GM19099 (cell line): ENCODE measurements around the gene ZNF771.
A peak's percentile ranks its signal among the peaks of the same experiment; 100 is the strongest.

ENCODE experiments used
- POLR2A ChIP-seq: IDR thresholded peaks from 3 replicates; pipeline ENCODE4 v1.6.1; 2011; ENCODE audit warnings: low read depth; ENCODE audit not compliant: insufficient read length; ENCODE audit errors: extremely low read depth

The ZNF771 gene

GRCh38 chr16:30430428-30430970 is 23.1 kb downstream of the ZNF771 start:
- no peak for TF ChIP-seq POLR2A

GRCh38 chr16:30434852-30435251 is 27.4 kb downstream of the ZNF771 start:
- TF ChIP-seq POLR2A, result no peak

GRCh38 chr16:30437511-30438046 is 30.2 kb downstream of the ZNF771 start:
- TF ChIP-seq POLR2A, result no peak

- no peak for TF ChIP-seq POLR2A
These were observed 31.4 kb downstream of the ZNF771 start for GRCh38 chr16:30438835-30439234.

GRCh38 chr16:30439720-30440348 is 32.4 kb downstream of the ZNF771 start:
- no peak for TF ChIP-seq POLR2A

GRCh38 chr16:30443631-30444030 is 36.2 kb downstream of the ZNF771 start:
- TF ChIP-seq POLR2A, result no peak

- no peak for TF ChIP-seq POLR2A
These were observed 37.1 kb downstream of the ZNF771 start for GRCh38 chr16:30444231-30445148.

GRCh38 chr16:30445149-30445407 is 37.7 kb downstream of the ZNF771 start:
- TF ChIP-seq POLR2A, result no peak

- TF ChIP-seq POLR2A, result peak; percentile 97
These were observed 38.2 kb downstream of the ZNF771 start, which contains the start of gene SEPHS2 for GRCh38 chr16:30445408-30446202. SEPHS2 (minus strand) TSS chr16:30445874; CDS start chr16:30445727, 147 bp downstream.

GRCh38 chr16:30446203-30446595 is 38.8 kb downstream of the ZNF771 start:
- TF ChIP-seq POLR2A, result no peak

- no peak for TF ChIP-seq POLR2A
These were observed 40.3 kb downstream of the ZNF771 start for GRCh38 chr16:30447512-30448226.

- TF ChIP-seq POLR2A, result no peak
These were observed 41.7 kb downstream of the ZNF771 start for GRCh38 chr16:30449116-30449435.

GRCh38 chr16:30456302-30456701 is 48.9 kb downstream of the ZNF771 start:
- TF ChIP-seq POLR2A, result no peak

GRCh38 chr16:30457256-30457655 is 49.9 kb downstream of the ZNF771 start:
- TF ChIP-seq POLR2A, result no peak
